GM12892 (cell line): ENCODE data around the gene GABRG3.

Experiments
- DNase-seq: peaks from one replicate; pipeline ENCODE4 v3.0.0; 2011; ENCODE audit not compliant: insufficient read length
- FAIRE-seq: peaks from 2 replicates; lab custom pipeline; 2011; peaks lifted over from hg19 to GRCh38; lab: Jason Lieb, UNC
- POLR2A ChIP-seq: IDR thresholded peaks from 2 replicates; pipeline ENCODE4 v1.6.1; 2011; ENCODE audit warnings: low read depth, low read length, control low read depth
- POLR2AphosphoS5 ChIP-seq: IDR thresholded peaks from 2 replicates; pipeline ENCODE4 v1.6.1; 2011; ENCODE audit warnings: low read depth, low read length, control low read depth
- TAF1 ChIP-seq: IDR thresholded peaks from 2 replicates; pipeline ENCODE4 v1.6.1; 2011; ENCODE audit warnings: low read depth, mild to moderate bottlenecking, control low read depth, low read length, borderline replicate concordance

The GABRG3 gene

DNA sequence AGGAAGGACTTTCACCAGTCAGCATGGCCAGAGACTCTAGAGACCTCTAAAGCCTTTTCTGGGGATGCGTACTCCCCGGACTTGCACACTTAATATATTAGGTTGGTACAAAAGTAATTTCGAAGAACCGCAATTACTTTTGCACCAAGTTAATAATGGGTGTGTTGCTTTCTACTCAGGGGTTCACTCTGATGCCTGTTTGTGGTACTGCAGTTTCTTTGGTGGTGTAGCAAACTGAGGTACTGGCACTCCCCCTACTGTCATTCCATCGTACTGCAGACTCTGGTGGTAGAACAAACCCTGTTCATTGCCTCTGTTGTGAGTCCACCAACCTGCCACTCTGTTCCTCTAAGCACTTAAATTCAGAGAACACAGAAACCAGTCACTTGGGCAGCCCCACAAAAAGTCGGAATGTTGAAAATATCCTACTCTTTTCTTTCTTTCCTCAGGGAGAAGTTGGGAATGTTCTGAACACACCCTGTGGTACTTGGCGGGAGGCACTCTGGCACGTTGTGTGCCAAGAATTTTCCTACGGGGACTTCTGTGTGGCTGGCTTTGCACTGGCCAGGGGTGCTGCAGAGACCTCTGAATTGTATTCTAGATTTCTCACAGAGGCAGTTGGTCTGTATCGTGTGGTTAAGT, 46.3 kb downstream of the GABRG3 start:
- DNase-seq = no peak
- TF ChIP-seq POLR2A (no peak), POLR2AphosphoS5 (no peak), TAF1 (no peak)
- no peak for FAIRE-seq

DNA sequence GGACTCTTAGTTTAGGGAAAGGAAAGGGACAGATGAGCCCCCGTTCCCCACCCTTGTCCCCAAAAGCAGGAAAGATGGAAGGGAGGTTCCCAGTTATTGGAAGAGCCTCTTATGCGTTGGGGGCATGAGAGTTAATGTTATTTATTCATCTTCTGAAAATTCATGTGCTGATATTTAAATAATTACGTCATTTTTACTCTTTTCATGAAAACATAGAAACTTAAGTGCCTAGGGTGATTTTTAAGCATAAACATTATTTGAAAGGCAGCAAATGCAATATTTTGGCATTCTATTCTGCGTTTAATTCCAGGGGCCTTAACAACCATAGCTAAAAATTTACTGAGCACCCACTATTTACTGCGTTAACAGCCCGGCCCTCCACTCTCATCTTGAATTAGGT, 48.7 kb downstream of the GABRG3 start:
- no peak for TF ChIP-seq TAF1
- TF ChIP-seq POLR2A = no peak
- no peak for TF ChIP-seq POLR2AphosphoS5
- no peak for FAIRE-seq
- no peak for DNase-seq

DNA sequence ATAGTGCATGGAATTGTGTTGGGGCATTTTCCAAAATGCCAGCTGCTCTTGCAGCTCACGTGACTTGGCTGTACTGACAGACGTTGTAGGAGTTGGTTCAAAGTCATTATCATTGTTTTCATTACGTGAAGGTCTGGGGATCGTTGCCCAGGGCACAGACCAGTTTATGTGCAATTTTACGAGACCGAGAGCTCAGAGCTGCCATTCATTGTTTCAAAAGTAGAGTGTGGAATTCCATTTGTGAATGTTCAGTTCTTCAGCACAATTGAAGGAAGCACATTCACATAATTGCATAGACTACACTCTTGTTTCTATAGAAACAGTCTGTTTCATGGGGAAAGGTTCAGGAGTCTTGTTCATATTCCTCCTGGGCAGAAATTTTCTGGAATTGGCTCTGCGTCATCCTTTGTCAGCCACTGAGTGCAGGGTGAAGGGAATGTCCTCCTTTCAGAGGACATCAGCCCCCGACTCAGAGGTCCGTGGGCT, 54.5 kb downstream of the GABRG3 start:
- DNase-seq = no peak
- FAIRE-seq = no peak
- no peak for TF ChIP-seq POLR2AphosphoS5

DNA sequence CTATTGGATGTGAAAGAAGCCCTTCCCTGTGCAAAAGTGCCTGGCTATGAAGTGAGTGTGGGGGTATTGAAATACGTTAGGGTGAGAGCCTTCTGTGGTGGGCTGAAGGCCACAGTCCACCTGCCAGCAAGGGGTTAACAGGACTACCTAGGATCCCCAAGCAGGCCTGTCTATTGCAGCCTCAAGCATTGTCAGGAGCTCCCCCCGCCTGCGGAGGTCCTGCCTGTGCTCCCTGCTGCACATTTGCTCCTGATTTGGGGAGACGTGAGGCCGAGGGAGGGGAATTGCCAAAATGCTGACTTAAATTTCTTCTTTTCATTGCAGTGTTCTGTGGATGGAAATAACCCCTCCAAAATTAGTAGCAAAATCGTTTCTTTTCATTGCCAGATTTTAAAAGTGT, 56.2 kb downstream of the GABRG3 start:
- DNase-seq (no peak), FAIRE-seq (no peak)
- TF ChIP-seq POLR2A (no peak), TAF1 (no peak), POLR2AphosphoS5 (no peak)

DNA sequence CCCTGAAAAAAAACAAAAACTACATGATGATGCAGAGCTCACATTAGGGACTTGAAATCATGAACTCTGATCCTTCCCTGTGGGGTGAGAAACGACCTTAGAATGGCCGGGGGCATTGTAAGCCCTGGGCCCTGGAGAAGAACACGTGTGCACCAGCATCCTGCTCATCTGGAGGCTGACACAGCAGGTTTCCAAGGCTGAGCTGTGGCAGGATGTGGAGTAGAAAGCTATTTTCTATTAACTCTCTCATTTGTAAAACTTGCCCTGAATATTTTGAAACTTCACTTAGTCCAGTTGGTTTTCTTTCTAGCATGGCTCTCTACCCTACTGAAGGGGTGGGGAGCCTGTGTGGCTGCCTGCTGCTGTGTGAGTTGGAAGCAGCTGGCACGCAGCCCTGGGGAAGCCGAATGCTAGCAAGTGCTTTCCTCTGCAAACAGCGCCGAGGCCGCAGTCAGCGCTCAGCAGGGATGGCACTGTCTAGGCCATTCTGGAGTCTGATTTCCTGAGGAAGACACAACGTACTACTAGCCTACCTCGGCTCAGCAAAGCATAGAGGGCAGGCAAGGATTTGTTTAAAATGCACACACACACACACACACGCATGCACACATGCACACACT, 58.0 kb downstream of the GABRG3 start:
- DNase-seq (no peak), FAIRE-seq (no peak)

DNA sequence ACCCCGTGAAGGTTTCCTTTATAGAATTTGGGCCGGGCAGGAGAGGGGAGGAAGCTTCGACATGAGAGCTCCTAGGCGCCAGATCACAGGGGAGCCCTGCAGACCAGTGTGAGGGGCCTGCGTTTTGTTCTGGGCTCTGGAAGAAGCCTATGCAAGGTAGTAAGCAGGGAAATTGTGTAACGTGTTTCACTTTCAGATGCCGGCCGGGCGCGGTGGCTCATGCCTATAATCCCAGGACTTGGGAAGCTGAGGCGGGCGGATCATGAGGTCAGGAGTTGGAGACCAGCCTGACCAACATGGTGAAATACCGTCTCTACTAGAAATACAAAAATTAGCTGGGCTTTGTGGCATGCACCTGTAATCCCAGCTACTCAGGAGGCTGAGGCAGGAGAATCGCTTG, 65.2 kb downstream of the GABRG3 start:
- DNase-seq (no peak), FAIRE-seq (no peak)
- no peak for TF ChIP-seq TAF1
- no peak for TF ChIP-seq POLR2AphosphoS5
- TF ChIP-seq POLR2A = no peak

More for the DNA sequence above, 58.0 kb downstream of the GABRG3 start:
- TF ChIP-seq POLR2A = no peak
- no peak for TF ChIP-seq TAF1
- no peak for TF ChIP-seq POLR2AphosphoS5

DNA sequence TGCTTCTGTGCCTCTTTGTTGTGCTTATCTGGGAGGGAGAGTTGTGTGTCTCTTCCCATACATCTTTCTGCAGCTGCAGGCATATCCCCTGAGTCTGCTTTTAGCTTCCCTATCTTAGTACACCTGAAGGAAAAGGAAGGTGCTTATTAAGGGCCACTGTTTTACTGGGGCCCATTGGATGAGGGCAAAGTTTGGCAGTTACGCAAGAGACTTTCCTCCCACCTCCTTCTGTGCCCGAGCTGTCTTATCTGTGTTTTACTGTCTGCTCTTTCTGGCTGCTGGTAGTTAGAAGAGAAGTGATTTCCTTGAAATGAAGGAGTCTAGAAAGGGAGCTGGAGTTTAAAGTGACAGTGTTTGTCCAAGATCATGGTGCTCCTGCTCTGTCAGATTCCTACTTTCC, 66.5 kb downstream of the GABRG3 start:
- DNase-seq = no peak
- no peak for FAIRE-seq
- no peak for TF ChIP-seq POLR2A
- no peak for TF ChIP-seq TAF1
- no peak for TF ChIP-seq POLR2AphosphoS5

DNA sequence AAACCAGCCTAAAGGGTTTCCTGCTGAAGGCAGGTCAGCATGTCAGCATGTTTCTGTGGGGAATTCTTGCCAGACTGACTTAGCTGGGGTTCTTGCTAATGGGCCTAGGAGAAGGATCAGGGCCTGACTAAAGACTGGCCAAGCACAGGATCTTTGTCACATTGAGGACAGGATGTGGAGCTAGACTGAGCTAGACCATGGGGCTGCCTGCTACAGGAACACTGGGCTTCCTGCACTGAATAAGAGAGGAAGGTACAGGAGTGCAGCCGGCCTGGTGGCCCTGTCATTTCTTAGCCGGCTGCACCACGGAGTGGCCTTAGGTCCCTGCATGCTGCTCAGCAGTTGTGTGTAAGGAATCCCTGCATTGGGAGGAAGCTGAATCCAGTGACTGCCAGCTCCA, 68.2 kb downstream of the GABRG3 start:
- FAIRE-seq (no peak), DNase-seq (no peak)
- TF ChIP-seq POLR2A (no peak), TAF1 (no peak), POLR2AphosphoS5 (no peak)

DNA sequence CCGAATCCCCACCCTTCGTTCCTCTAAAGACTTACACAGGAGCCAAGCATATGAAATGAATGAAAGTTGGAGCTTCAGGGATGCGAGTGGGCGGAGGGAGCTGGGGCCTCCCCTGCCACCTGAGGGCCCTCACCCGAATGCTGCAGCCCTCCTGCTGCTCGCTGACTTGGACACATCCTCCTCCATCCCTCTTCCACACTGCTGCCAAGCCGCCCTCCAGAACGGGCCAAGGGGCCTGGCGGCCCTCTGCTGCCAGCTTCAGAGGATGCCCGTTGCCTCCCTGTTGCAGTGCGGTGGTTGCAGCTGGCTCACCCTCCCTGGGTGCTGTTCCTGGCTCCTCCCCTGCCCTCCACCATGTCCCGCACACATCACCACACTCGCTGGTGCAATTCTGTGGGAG, 71.2 kb downstream of the GABRG3 start:
- TF ChIP-seq TAF1 (no peak), POLR2AphosphoS5 (no peak), POLR2A (no peak)
- FAIRE-seq (no peak), DNase-seq (no peak)

DNA sequence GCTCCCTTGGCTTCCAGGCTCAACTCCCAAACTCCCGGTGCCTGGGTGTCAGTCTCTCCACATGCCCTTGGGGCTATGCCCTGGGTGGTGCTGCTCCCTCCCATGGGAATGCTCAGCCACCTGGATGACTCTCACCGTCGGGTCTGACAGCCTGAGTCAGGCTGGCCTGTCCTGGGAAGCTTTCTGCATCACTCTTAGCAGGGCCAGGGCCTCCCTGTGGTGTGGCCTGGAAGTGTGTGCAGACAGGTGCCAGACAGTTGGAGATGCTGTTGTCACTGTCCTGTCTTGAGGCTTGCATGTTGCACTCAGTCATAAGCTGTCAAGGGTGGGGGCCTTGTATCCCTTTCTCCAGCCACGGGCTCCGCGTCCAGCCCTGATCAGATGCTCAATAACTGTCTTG, 71.7 kb downstream of the GABRG3 start:
- TF ChIP-seq POLR2A = no peak
- no peak for TF ChIP-seq POLR2AphosphoS5
- no peak for TF ChIP-seq TAF1
- DNase-seq = no peak
- no peak for FAIRE-seq

DNA sequence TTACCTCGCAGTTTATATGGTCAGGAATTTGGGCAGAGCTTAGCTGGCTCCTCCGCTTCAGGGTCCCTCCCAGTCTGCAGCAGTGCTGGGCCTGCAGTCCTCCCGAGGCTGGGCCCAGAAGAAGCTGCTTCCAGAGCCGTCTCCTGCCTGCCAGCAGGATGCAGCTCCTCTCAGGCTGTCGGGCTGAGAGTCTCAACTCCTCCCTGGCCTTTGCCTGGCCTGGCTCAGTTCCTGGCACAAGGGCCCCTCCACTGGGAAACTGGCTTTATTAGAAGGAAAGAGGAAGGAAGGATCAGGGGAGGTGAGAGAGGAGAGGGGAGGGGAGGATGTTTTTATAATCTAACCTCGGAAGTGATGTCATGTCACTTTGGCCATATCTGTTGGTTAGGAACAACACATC, 72.8 kb downstream of the GABRG3 start:
- TF ChIP-seq POLR2A = no peak
- no peak for TF ChIP-seq TAF1
- TF ChIP-seq POLR2AphosphoS5 = no peak
- DNase-seq = no peak
- no peak for FAIRE-seq

DNA sequence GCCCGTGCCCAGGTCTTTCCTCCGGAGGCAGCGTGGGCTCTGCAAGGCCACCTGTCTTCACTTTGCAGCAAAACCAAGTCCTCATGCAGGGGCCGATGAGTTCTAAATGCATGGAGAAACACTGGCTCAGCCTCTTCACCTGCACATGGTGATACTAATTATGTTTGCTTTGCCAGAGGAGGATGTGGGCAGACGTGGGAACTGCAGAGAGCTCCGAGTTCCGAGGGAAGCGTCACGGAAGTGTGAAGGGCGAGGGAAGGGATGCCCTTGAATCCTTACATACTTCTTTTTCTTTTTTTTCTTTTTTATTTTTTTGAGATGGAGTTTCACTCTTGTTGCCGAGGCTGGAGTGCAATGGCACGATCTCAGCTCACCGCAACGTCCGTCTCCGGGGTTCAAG, 74.8 kb downstream of the GABRG3 start:
- TF ChIP-seq TAF1 = no peak
- DNase-seq (no peak), FAIRE-seq (no peak)
